HepG2 (cell line): Measurements from ENCODE around the gene AMBRA1. TPM values are rescaled to one million over a fixed set of nuclear protein-coding genes. Genes with fewer than 3 reads are reported as not detected.

Source experiments
- CHD4 ChIP-seq: fragments of 200-600 bp; sonication (generic); IDR thresholded peaks from 2 replicates; pipeline ENCODE4 v1.7.0; 2017; ENCODE audit warnings: mild to moderate bottlenecking, low read length, borderline replicate concordance
- FOXK1 ChIP-seq: sonication (generic); formaldehyde crosslinking; IDR thresholded peaks from 2 replicates; pipeline ENCODE4 v1.4.0; 2020; ENCODE audit warnings: low read depth, missing genetic modification reagents, borderline replicate concordance
- GATAD1 ChIP-seq: IDR thresholded peaks from 2 replicates; pipeline ENCODE4 v1.6.1; 2016; ENCODE audit warnings: missing genetic modification reagents, missing compliant biosample characterization
- GLI4 ChIP-seq: sonication (generic); formaldehyde crosslinking; IDR thresholded peaks from 2 replicates; pipeline ENCODE4 v1.5.1; 2020; ENCODE audit warnings: missing genetic modification reagents, mild to moderate bottlenecking, moderate library complexity, borderline replicate concordance
- HHEX ChIP-seq: IDR thresholded peaks from 2 replicates; pipeline ENCODE4 v1.6.1; 2016; ENCODE audit warnings: control low read depth
- NFE2 ChIP-seq: sonication (generic); formaldehyde crosslinking; IDR thresholded peaks from 2 replicates; pipeline ENCODE4 v1.4.0; 2020; ENCODE audit warnings: missing genetic modification reagents
- SRY ChIP-seq: sonication (generic); formaldehyde crosslinking; IDR thresholded peaks from 2 replicates; pipeline ENCODE4 v1.8.0; 2022; ENCODE audit warnings: mild to moderate bottlenecking, missing genetic modification reagents
- U2AF2 ChIP-seq: fragments of 200-400 bp; formaldehyde crosslinking; IDR thresholded peaks from 2 replicates; pipeline ENCODE4 v1.6.1; 2017; ENCODE audit warnings: low read depth, mild to moderate bottlenecking, low read length
- ZGPAT ChIP-seq: IDR thresholded peaks from 2 replicates; pipeline ENCODE4 v1.6.1; 2016; ENCODE audit warnings: mild to moderate bottlenecking
- ZNF354B ChIP-seq: sonication (generic); formaldehyde crosslinking; IDR thresholded peaks from 2 replicates; pipeline ENCODE4 v1.8.0; 2022; ENCODE audit warnings: mild to moderate bottlenecking, missing genetic modification reagents
- ZNF672 ChIP-seq: sonication (generic); formaldehyde crosslinking; IDR thresholded peaks from 2 replicates; pipeline ENCODE4 v1.8.1; 2022; ENCODE audit warnings: missing genetic modification reagents
- polyA plus RNA-seq, 8 experiments: library from polyadenylated mRNA; depleted of rRNA in 3 of 8; stranded (reverse) in 7 of 8; unstranded in 1 of 8; fragments of >200 nt; fragmentation: Illumina TruSeq in 4 of 8; extraction: Trizol in 4 of 8; gene quantifications; 2 replicates each; pipeline versions ENCODE4 v1.2.1 to v1.2.3, GENCODE V29; 2011 to 2016; ENCODE audit warnings: low read depth in 4 of 8, missing spikeins in 1 of 8, mixed read lengths in 1 of 8; ENCODE audit not compliant: insufficient read depth in 1 of 8
- total RNA-seq, 5 experiments: library from RNA; depleted of rRNA; stranded (reverse); fragments of >200 nt; fragmentation: Illumina TruSeq; extraction: Trizol; gene quantifications; 2 replicates each; pipeline ENCODE4 v1.2.3, GENCODE V29; 2016; ENCODE audit warnings: low read depth in 1 of 5
- TF ChIP-seq, protein P1 (sequence below): IDR thresholded peaks from 2 replicates; pipeline ENCODE4 v1.6.1; 2016; ENCODE audit warnings: low read depth
- TF ChIP-seq, protein P2 (sequence below): sonication (generic); formaldehyde crosslinking; IDR thresholded peaks from 2 replicates; pipeline ENCODE4 v1.4.0; 2020; ENCODE audit warnings: missing genetic modification reagents, borderline replicate concordance
- TF ChIP-seq, protein P3 (sequence below): sonication (generic); formaldehyde crosslinking; IDR thresholded peaks from 2 replicates; pipeline ENCODE4 v1.4.0; 2020; ENCODE audit warnings: missing genetic modification reagents, mild to moderate bottlenecking, borderline replicate concordance
- TF ChIP-seq, protein P4 (sequence below): sonication (generic); formaldehyde crosslinking; IDR thresholded peaks from 2 replicates; pipeline ENCODE4 v1.8.1; 2022; ENCODE audit warnings: low read depth, mild to moderate bottlenecking, missing genetic modification reagents
- TF ChIP-seq, protein P5 (sequence below): sonication (generic); formaldehyde crosslinking; IDR thresholded peaks from 2 replicates; pipeline ENCODE4 v1.8.1; 2023; ENCODE audit warnings: missing genetic modification reagents, inconsistent platforms, borderline replicate concordance

AMBRA1 gene
- total and polyA plus RNA-seq, 2 of the 13 experiments (the other 11 are each of a cell fraction or from before 2014, with no cell fraction given), result 15.7 to 26.0 TPM

DNA sequence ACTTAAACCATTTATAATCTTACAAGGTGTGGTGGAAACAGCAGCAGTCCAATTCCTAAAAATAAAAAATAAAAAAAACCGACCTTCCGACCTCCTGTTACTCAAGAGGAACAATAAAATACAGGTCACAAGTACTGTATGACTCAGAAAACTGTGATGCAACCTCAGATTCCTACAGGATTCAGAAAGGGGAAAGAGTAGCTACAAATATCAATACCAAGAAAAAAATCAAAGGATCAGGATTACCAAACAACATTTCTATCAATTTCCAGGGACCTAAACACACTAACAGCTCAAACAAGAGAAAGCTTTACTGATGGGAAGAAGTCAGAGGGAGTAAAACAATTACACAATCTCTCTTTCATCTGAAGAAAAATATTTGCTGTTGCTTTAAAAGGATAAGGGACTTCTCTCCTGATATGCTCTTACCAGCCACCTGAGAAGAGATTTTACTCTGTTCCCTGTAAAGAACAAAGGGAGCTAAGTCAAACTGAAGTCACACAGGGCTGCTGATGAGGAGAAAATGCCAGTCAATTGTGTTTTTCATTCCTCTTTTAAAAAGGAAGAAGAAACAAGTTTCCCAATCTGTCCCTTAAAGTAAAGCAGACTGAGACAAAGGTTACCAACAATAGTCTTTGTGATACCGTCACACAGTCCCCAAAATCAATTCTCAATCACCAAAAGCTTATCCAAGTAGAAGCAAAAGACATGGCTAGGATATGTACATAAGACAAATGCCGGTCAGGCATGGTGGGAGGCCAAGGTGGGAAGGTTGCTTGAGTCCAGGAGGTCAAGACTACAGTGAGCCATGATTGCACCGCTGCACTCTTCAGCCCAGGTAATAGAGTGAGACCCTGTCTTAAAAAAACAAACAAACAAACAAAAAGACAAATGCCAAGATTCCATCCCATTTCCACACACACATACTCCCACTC lies 39.3 kb downstream of the AMBRA1 start (continued):
- TF ChIP-seq, protein P1, sequence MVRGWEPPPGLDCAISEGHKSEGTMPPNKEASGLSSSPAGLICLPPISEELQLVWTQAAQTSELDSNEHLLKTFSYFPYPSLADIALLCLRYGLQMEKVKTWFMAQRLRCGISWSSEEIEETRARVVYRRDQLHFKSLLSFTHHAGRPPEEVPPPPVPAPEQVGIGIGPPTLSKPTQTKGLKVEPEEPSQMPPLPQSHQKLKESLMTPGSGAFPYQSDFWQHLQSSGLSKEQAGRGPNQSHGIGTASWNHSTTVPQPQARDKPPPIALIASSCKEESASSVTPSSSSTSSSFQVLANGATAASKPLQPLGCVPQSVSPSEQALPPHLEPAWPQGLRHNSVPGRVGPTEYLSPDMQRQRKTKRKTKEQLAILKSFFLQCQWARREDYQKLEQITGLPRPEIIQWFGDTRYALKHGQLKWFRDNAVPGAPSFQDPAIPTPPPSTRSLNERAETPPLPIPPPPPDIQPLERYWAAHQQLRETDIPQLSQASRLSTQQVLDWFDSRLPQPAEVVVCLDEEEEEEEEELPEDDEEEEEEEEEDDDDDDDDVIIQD, result peak; percentile 56; the same call in 1 of the 2 replicates
- TF ChIP-seq CHD4, result no peak
- no peak for TF ChIP-seq ZNF672 (CRISPR knock-in tag)
- TF ChIP-seq NFE2 (CRISPR knock-in tag), result no peak
- TF ChIP-seq GLI4 (CRISPR knock-in tag), result 0 out of 2 replicates have a peak, but pooled peaks have one; percentile 26
- TF ChIP-seq, protein P2, sequence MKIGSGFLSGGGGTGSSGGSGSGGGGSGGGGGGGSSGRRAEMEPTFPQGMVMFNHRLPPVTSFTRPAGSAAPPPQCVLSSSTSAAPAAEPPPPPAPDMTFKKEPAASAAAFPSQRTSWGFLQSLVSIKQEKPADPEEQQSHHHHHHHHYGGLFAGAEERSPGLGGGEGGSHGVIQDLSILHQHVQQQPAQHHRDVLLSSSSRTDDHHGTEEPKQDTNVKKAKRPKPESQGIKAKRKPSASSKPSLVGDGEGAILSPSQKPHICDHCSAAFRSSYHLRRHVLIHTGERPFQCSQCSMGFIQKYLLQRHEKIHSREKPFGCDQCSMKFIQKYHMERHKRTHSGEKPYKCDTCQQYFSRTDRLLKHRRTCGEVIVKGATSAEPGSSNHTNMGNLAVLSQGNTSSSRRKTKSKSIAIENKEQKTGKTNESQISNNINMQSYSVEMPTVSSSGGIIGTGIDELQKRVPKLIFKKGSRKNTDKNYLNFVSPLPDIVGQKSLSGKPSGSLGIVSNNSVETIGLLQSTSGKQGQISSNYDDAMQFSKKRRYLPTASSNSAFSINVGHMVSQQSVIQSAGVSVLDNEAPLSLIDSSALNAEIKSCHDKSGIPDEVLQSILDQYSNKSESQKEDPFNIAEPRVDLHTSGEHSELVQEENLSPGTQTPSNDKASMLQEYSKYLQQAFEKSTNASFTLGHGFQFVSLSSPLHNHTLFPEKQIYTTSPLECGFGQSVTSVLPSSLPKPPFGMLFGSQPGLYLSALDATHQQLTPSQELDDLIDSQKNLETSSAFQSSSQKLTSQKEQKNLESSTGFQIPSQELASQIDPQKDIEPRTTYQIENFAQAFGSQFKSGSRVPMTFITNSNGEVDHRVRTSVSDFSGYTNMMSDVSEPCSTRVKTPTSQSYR (CRISPR knock-in tag), result peak; percentile 52; the same call in 1 of the 2 replicates
- peak; percentile 86; the same call in 1 of the 2 replicates for TF ChIP-seq FOXK1
- no peak for TF ChIP-seq U2AF2
- TF ChIP-seq, protein P3, sequence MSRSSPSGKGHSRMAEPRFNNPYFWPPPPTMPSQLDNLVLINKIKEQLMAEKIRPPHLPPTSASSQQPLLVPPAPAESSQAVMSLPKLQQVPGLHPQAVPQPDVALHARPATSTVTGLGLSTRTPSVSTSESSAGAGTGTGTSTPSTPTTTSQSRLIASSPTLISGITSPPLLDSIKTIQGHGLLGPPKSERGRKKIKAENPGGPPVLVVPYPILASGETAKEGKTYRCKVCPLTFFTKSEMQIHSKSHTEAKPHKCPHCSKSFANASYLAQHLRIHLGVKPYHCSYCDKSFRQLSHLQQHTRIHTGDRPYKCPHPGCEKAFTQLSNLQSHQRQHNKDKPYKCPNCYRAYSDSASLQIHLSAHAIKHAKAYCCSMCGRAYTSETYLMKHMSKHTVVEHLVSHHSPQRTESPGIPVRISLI (CRISPR knock-in tag), result peak; percentile 97
- peak; percentile 94 for TF ChIP-seq ZGPAT (CRISPR knock-in tag)
- TF ChIP-seq, protein P4, sequence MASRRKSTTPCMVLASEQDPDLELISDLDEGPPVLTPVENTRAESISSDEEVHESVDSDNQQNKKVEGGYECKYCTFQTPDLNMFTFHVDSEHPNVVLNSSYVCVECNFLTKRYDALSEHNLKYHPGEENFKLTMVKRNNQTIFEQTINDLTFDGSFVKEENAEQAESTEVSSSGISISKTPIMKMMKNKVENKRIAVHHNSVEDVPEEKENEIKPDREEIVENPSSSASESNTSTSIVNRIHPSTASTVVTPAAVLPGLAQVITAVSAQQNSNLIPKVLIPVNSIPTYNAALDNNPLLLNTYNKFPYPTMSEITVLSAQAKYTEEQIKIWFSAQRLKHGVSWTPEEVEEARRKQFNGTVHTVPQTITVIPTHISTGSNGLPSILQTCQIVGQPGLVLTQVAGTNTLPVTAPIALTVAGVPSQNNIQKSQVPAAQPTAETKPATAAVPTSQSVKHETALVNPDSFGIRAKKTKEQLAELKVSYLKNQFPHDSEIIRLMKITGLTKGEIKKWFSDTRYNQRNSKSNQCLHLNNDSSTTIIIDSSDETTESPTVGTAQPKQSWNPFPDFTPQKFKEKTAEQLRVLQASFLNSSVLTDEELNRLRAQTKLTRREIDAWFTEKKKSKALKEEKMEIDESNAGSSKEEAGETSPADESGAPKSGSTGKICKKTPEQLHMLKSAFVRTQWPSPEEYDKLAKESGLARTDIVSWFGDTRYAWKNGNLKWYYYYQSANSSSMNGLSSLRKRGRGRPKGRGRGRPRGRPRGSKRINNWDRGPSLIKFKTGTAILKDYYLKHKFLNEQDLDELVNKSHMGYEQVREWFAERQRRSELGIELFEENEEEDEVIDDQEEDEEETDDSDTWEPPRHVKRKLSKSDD (CRISPR knock-in tag), result 0 out of 2 replicates have a peak, but pooled peaks have one; percentile 23
- TF ChIP-seq SRY, result no peak
- TF ChIP-seq GATAD1, result peak; percentile 47
- peak; percentile 62; the same call in 1 of the 2 replicates for TF ChIP-seq HHEX (CRISPR knock-in tag)
- TF ChIP-seq, protein P5, sequence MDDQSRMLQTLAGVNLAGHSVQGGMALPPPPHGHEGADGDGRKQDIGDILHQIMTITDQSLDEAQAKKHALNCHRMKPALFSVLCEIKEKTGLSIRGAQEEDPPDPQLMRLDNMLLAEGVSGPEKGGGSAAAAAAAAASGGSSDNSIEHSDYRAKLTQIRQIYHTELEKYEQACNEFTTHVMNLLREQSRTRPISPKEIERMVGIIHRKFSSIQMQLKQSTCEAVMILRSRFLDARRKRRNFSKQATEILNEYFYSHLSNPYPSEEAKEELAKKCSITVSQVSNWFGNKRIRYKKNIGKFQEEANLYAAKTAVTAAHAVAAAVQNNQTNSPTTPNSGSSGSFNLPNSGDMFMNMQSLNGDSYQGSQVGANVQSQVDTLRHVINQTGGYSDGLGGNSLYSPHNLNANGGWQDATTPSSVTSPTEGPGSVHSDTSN, result no peak
- no peak for TF ChIP-seq ZNF354B (CRISPR knock-in tag)
